GF-D8 (cell line): ENCODE results near the gene SCN4A.

ENCODE experiments used
- DNase-seq: peaks from one replicate; lab custom pipeline; 2025; lab: John Stamatoyannopoulos, UW

Gene SCN4A

DNA sequence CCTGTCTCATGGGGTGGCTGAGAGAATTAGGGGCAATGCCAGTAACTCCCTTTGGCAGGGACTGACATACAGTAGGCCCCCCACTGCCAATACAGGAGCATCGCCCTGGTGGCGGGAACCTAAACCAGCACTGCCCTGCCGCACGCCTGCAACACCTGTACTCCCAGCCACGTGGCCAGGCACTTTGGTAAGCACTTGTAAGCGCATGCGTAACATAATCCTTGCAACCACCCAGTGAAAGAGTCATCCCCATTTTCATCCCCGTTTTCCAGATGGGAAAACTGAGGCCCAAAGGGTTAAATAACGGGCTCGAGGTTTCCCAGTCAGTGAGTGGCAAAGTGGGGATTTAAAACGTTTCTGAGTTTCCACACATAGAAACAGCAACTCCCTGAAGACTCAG, 17.5 kb downstream of the SCN4A start:
- DNase-seq = no peak

- DNase-seq = no peak
These were observed 18.2 kb downstream of the SCN4A start for GRCh38 chr17:63954402-63955063.

GRCh38 chr17:63950940-63951907, 21.5 kb downstream of the SCN4A start:
- no peak for DNase-seq

- no peak for DNase-seq
These were observed 23.0 kb downstream of the SCN4A start for GRCh38 chr17:63949576-63950250.

DNA sequence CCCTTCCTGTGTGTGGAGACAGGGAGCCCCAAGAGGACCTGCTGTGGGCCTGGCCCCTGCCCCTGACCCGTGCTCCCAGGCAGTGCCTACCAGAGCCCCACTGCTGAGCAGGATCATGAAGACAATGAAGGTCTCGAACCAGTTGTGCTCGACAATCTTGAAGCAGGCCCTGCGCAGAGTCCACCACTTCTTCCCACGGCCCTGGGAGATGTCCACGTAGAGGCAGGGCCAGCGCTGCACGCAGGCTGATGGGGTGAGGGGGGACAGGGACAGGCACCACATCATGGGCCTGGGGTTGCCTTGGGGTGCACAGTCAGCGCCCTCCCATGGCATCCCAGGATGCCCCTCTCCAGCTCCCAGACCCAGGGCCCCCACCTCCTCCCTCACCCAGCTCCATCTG, 24.2 kb downstream of the SCN4A start:
- no peak for DNase-seq

DNA sequence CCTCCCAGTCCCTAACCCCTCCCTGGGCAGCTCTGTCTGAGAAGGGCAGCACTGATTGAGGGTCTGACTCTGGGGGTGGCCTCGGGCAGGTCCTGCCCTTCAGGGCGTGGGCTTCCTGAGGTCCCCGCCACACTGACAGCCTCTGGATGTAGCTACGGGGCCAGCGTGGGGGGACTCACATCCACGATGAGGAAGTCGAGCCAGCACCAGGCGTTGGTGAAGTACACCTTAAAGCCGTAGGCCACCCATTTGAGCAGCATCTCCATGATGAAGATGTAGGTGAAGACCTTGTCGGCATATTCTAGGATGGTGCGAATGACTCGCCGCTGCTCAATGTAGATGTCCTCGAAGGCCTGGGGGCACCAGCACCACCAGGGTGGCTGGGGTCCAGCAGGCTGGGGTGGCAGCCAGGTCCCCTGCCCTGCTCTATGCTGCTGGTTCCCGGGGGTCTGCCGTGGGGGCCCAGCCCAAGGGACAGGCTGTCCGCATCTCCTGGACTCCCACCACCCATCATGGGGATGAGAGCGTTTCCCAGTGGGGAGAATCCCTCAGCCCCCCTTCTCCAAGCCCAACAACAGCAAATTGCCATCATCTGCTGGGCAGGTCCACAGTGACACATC, 24.9 kb downstream of the SCN4A start:
- no peak for DNase-seq

GRCh38 chr17:63946440-63947363, 26.0 kb downstream of the SCN4A start:
- DNase-seq = no peak

DNA sequence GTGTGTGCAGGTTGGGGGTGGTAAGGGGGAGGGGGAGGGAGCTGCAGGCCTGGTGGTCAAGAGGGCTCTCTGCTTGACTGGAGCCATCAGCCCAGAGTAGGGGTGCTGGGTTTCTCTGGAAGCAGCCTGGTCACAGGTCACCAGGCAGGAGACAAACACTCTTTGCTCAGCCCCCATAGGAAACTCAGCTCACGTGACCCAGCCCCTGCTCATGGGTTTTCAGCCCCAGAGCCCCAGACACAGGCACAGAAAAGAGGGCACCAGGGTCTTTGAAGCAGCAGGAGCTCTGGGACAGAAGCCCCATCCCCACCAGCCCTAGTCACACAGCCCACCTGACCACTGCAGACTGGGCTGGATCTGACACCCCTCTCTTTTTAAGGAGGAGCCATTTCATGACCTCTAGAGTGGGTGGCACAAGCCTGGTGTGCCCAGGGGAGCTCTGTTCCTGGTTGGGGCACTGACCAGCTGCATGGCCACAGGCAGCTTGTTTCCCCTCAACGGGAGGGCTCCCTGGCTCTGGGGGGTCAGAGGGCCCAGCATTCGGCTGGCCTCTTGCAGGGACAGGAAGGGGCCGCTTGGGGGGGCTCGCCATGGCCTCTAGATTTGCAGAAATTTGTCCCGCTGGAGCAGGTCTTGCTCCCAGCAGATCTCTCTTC, 26.8 kb downstream of the SCN4A start:
- DNase-seq = no peak

GRCh38 chr17:63944736-63945499, 27.8 kb downstream of the SCN4A start:
- DNase-seq = no peak

- no peak for DNase-seq
These were observed 29.0 kb downstream of the SCN4A start for GRCh38 chr17:63943745-63944144.

GRCh38 chr17:63942309-63942985, 30.3 kb downstream of the SCN4A start:
- no peak for DNase-seq

- no peak for DNase-seq
These were observed 31.0 kb downstream of the SCN4A start for GRCh38 chr17:63941751-63942150.

DNA sequence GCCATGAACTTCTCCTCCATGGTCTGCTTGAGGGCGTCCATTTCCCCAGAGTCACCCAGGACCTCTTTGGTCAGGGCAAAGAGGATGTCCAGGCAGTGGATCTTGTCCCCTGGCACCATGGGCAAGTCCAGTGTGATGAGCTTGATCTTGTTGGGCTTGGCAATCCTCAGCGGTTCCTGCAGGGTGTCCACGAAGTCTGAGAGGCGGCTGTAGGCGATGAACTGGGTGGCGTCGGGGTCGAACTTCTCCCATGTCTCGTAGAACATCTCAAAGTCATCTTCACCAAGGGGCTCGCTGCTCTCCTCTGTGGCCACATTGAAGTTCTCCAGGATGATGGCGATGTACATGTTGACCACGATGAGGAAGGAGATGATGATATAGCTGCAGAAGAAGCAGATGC, 31.6 kb downstream of the SCN4A start:
- DNase-seq = no peak

DNA sequence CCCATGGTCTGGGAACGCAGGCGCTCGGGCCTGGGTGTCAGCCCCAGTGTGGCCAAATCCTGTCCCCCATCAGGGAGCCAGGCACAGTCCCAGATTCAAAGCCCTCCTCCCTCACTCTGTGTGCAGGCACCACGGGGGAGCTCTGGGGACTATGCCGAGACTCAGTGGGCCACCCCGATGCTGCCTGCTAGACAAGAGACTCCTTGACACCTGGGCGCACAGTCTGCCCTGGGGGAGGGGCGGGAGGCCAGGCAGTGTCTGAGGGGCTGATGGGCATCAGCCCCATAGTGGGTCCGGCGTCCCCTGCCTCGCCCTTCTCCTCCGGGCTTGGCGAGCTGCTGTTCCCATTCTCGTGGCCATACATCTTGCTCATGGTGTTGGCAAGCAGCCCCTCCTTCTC, 32.1 kb downstream of the SCN4A start:
- no peak for DNase-seq

DNA sequence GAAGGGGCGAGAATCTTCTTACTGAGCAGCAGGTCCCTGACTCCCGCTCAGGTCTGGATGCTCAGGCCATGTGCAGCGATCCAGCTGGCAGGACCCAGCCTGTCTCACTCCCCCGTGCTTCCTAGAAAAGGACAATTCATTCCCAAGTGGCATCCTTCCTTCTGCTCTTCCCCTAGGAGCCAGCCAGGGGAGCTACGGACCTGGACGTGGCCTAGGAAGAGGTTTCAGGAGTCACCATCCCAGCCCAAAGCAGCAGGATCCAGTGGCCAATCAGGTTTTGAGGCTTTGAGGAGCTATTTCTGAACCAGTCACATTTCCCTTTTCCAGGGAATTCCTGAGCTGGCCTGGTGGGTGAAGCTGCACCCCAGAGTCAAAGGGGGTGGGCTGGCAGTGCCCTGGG, 32.8 kb downstream of the SCN4A start:
- no peak for DNase-seq

DNA sequence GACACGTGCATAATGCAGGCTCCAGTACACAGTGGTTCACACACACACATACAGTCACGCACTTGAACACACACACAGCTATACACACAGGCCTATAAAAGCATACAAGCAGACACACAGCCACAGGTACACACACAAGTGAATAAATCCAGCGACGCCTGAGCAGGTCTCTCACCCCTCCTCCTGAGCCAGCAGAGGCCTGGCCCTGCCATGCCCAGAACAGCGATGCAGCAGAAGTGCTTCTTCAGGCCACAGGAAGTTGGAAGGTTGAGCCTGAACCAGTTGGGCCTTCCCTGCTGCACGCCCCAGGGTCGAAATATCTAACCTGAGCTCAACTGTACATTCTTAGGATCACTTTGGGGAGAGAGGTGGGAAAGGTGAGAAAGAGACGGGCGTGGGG, 33.3 kb downstream of the SCN4A start:
- no peak for DNase-seq

DNA sequence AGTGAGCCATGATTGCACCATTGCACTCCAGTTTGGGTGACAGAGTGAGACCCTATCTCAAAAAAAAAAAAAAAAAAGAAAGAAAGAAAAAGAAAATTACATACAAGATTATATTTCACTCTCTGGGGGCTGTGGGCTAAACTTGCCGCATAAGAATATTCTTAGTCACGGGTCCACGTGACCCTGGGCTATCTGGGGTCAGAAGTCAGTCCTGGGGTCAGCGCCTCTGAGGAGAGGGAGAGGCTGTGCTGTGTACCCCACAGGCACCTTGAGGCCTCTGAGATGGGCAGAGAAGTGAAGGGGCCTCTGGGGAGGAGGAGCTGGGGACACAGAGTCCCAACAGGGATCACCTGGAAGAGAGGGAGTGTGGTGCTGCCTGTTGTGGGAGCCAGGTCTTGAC, 34.8 kb downstream of the SCN4A start:
- DNase-seq = no peak

DNA sequence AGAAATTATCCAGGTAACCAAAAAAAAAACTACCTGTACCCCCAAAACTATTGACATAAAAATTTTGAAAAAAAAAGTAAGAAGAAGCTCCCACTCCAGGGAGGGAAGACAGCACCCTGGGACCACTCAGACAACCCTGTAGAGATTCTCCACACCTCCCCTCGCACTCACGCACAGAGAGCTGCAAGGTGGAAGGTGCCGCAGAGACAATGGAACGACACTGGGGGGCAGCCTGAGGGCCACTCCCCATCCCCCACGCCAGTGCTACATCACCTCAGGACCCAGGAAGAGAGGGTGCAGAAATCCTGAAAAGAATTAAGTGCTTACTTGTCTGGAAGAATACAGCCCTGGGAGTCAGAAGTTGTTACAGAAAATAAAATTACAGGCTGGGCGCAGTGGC, 35.4 kb downstream of the SCN4A start:
- no peak for DNase-seq
